HepG2 (cell line): ENCODE results near the gene ACRBP. TPM values are rescaled to one million over a fixed set of nuclear protein-coding genes. Genes with fewer than 3 reads are reported as not detected.

Experiments
- GTF2F1 ChIP-seq: fragments of 150-350 bp; IDR thresholded peaks from 2 replicates; pipeline ENCODE4 v1.6.1; 2014; ENCODE audit warnings: low read length
- HNF1B ChIP-seq: sonication (generic); formaldehyde crosslinking; IDR thresholded peaks from 2 replicates; pipeline ENCODE4 v1.5.1; 2020; ENCODE audit warnings: mild to moderate bottlenecking, moderate library complexity, missing genetic modification reagents
- HNRNPL ChIP-seq: fragments of 200-400 bp; formaldehyde crosslinking; IDR thresholded peaks from 2 replicates; pipeline ENCODE4 v1.6.1; 2017; ENCODE audit warnings: mild to moderate bottlenecking, low read depth, low read length
- POLR2G ChIP-seq: fragments of 200-400 bp; formaldehyde crosslinking; IDR thresholded peaks from 2 replicates; pipeline ENCODE4 v1.6.1; 2018; ENCODE audit warnings: mild to moderate bottlenecking, low read depth, low read length, moderate library complexity
- SKIL ChIP-seq: sonication (generic); formaldehyde crosslinking; IDR thresholded peaks from 2 replicates; pipeline ENCODE4 v1.8.0; 2022; ENCODE audit warnings: missing genetic modification reagents, mild to moderate bottlenecking, moderate library complexity, borderline replicate concordance
- ZNF407 ChIP-seq: sonication (generic); formaldehyde crosslinking; IDR thresholded peaks from one replicate; pipeline ENCODE4 v1.5.1; 2020; ENCODE audit warnings: mild to moderate bottlenecking, missing genetic modification reagents; ENCODE audit errors: not compliant biosample characterization
- polyA plus RNA-seq, 8 experiments: library from polyadenylated mRNA; depleted of rRNA in 3 of 8; stranded (reverse) in 7 of 8; unstranded in 1 of 8; fragments of >200 nt; fragmentation: Illumina TruSeq in 4 of 8; extraction: Trizol in 4 of 8; gene quantifications; 2 replicates each; pipeline versions ENCODE4 v1.2.1 to v1.2.3, GENCODE V29; 2011 to 2016; ENCODE audit warnings: low read depth in 4 of 8, missing spikeins in 1 of 8, mixed read lengths in 1 of 8; ENCODE audit not compliant: insufficient read depth in 1 of 8
- total RNA-seq, 5 experiments: library from RNA; depleted of rRNA; stranded (reverse); fragments of >200 nt; fragmentation: Illumina TruSeq; extraction: Trizol; gene quantifications; 2 replicates each; pipeline ENCODE4 v1.2.3, GENCODE V29; 2016; ENCODE audit warnings: low read depth in 1 of 5

Gene ACRBP
- total and polyA plus RNA-seq, 2 of the 13 experiments (the other 11 are each of a cell fraction or from before 2014, with no cell fraction given), result 0.46 TPM; not detected in 1

- TF ChIP-seq HNRNPL, result no peak
- TF ChIP-seq POLR2G, result no peak
- no peak for TF ChIP-seq SKIL
- TF ChIP-seq HNF1B, result no peak
- no peak for TF ChIP-seq GTF2F1
- no peak for TF ChIP-seq ZNF407 (CRISPR knock-in tag)
- TF ChIP-seq, all 625 proteins: peak for 0
Measured at GRCh38 chr12:6627616-6628015, 19.6 kb downstream of the ACRBP start (continued).
